ENCODE results near the gene KIAA0825. TPM values are rescaled to one million over a fixed set of nuclear protein-coding genes. Genes with fewer than 3 reads are reported as not detected.

Gene KIAA0825
- polyA plus RNA-seq, 1 of the 3 experiments (the other 2 are of a cell fraction) = 0.61 TPM

- H3K36me3 ChIP-seq (replicated peaks in 1 of 2; ENCODE audit: control insufficient read depth in 1 of 2, insufficient read depth in 2 of 2, low read length in 1 of 2) = no peaks in the 10 kb centered on the region
- CTCF ChIA-PET = no interaction called here
- DNase-seq = peak; percentile 4
These were observed 222.9 kb downstream of the KIAA0825 start for GRCh38 chr5:94395468-94395867.

More at GRCh38 chr5:94395468-94395867, 222.9 kb downstream of the KIAA0825 start:
- Histone ChIP-seq H3F3A (replicated peaks; ENCODE audit: insufficient read depth) (no peaks in the 10 kb centered on the region), H3K4me3 (ENCODE audit: low read depth in 2 of 2, low read length in 1 of 2) (no peak overlapping the region), H4K20me1 (ENCODE audit: insufficient read depth) (no peaks in the 10 kb centered on the region), H3K9me2 (no peaks in the 10 kb centered on the region), H2AFZ (ENCODE audit: low read depth) (no peak overlapping the region), H3K27me3 (ENCODE audit: insufficient read depth) (no peaks in the 10 kb centered on the region), H3K27ac (ENCODE audit: low read depth in 2 of 2, low read length in 1 of 2) (no peak overlapping the region; a peak in 1 of 4 replicates), H3K4me1 (ENCODE audit: control insufficient read depth in 1 of 2, insufficient read depth in 2 of 2, low read depth in 1 of 2, low read length in 1 of 2) (peaks cover 0 to 5% of the 10 kb centered on the region in 2 experiments; a peak in 2 of 4 replicates), H3K4me2 (no peak overlapping the region), H3K9ac (no peak overlapping the region), H3K79me2 (ENCODE audit: insufficient read depth) (no peaks in the 10 kb centered on the region), H3K9me3 (no peaks in the 10 kb centered on the region)
- WGBS (ENCODE audit: low lambda C conversion rate) = 52% methylated on average over 1 of the region's 1 CpG
- POLR2A ChIA-PET = no interaction called here
- peak; percentile 28; the same call in 1 of the 2 replicates for TF ChIP-seq GATA2 (CRISPR knock-in tag; IDR thresholded peaks at IDR 0.05)
- TF ChIP-seq RAD21 (IDR thresholded peaks at IDR 0.05; ENCODE audit: low read length) = no peak
- no peak for TF ChIP-seq CTCF (IDR thresholded peaks at IDR 0.05)
- TF ChIP-seq GABPA (IDR thresholded peaks at IDR 0.05; ENCODE audit: low read depth) = no peak
- no peak for TF ChIP-seq YY1 (IDR thresholded peaks at IDR 0.05; ENCODE audit: low read depth)
- TF ChIP-seq TEAD4 (IDR thresholded peaks at IDR 0.05; ENCODE audit: borderline replicate concordance, insufficient read depth) = no peak
- TF ChIP-seq FOSL2 (IDR thresholded peaks at IDR 0.05; ENCODE audit: borderline replicate concordance, low read depth) = no peak
- no peak for TF ChIP-seq ZBTB33 (IDR thresholded peaks at IDR 0.05; ENCODE audit: borderline replicate concordance, low read depth)
- TF ChIP-seq USF2 (IDR thresholded peaks at IDR 0.05; ENCODE audit: borderline replicate concordance, low read depth, low read length) = no peak
- peak in 1 of 2 experiments; percentile 84; a peak in 2 of 4 replicates for TF ChIP-seq EP300 (IDR thresholded peaks at IDR 0.05; ENCODE audit: borderline replicate concordance in 1 of 2, low read depth in 1 of 2, low read length in 1 of 2)
- TF ChIP-seq EZH2phosphoT487 (IDR thresholded peaks at IDR 0.05; ENCODE audit: borderline replicate concordance, low read depth) = no peak
- TF ChIP-seq TCF12 (IDR thresholded peaks at IDR 0.05) = no peak
- TF ChIP-seq FOXJ3 (CRISPR knock-in tag; IDR thresholded peaks at IDR 0.05) = 0 out of 2 replicates have a peak, but pooled peaks have one; percentile 53
- TF ChIP-seq RCOR1 (IDR thresholded peaks at IDR 0.05; ENCODE audit: low read length) = 0 out of 2 replicates have a peak, but pooled peaks have one; percentile 49
